Measurements from ENCODE around the gene PNPLA4.

DNA sequence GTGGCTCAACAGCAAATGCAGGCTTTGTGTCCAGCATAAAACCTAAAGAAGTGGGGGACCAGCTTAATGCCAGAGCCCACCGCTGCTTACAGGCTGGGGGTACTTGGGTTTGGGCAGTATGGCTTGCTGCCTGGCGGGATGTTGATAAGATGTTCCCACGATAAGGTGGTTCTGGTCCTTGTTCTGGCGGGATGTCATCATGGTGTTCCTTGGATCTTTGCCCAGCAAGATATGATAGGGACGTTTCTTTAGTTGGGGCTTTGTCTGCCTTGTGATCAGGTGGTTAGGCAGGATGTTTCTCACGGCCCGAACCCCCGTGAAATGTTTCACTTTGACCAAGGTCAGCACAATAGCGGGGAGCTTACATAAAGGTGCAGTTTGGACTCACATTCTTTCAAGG, 35.3 kb downstream of the PNPLA4 start:
- TF ChIP-seq, protein P1, sequence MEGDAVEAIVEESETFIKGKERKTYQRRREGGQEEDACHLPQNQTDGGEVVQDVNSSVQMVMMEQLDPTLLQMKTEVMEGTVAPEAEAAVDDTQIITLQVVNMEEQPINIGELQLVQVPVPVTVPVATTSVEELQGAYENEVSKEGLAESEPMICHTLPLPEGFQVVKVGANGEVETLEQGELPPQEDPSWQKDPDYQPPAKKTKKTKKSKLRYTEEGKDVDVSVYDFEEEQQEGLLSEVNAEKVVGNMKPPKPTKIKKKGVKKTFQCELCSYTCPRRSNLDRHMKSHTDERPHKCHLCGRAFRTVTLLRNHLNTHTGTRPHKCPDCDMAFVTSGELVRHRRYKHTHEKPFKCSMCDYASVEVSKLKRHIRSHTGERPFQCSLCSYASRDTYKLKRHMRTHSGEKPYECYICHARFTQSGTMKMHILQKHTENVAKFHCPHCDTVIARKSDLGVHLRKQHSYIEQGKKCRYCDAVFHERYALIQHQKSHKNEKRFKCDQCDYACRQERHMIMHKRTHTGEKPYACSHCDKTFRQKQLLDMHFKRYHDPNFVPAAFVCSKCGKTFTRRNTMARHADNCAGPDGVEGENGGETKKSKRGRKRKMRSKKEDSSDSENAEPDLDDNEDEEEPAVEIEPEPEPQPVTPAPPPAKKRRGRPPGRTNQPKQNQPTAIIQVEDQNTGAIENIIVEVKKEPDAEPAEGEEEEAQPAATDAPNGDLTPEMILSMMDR (IDR thresholded peaks at IDR 0.05) = no peak
- no peak for TF ChIP-seq EZH2 (IDR thresholded peaks at IDR 0.05)

Data from neural progenitor cell (in vitro differentiated cells).